Measurements from ENCODE around the gene NBPF1.
A peak's percentile ranks its signal among the peaks of the same experiment; 100 is the strongest.
"Not testable (repeated sequence)": the region's sequence is repeated elsewhere in the genome, so short reads cannot be mapped to it uniquely, and the experiment has no call there.

NBPF1 gene

GRCh38 chr1:16613185-16614147, at the start of gene NBPF1:
Gene NBPF1 (minus strand): TSS chr1:16613564.
- Histone ChIP-seq H3K9me3 (ENCODE audit: insufficient read depth, low read depth, low read length) (no peaks in the 10 kb centered on the region), H3K4me1 (ENCODE audit: insufficient read depth, low read length) (peaks cover 10% of the 10 kb centered on the region; the same call in 1 of the 2 replicates), H3K27ac (ENCODE audit: low read length) (no peak within 1 kb of the TSS)

GRCh38 chr1:16658234-16658633, 44.9 kb upstream of the NBPF1 start:
- not testable (repeated sequence) for H3K4me1 ChIP-seq (ENCODE audit: insufficient read depth, low read length)

More at GRCh38 chr1:16613185-16614147, at the start of gene NBPF1:
- Histone ChIP-seq H3K9ac (ENCODE audit: low read depth, low read length) (peak within 1 kb of the TSS; percentile 68; the same call in 1 of the 2 replicates), H3K4me3 (ENCODE audit: low read length) (peak within 1 kb of the TSS; percentile 78), H3K36me3 (ENCODE audit: insufficient read depth, low read depth, low read length) (no peaks in the 10 kb centered on the region), H3K27me3 (ENCODE audit: insufficient read depth, low read length) (peaks cover 44% of the 10 kb centered on the region)

GRCh38 chr1:16656981-16657683, 43.8 kb upstream of the NBPF1 start:
- H3K4me3 ChIP-seq (ENCODE audit: low read length); H3K27ac ChIP-seq (ENCODE audit: low read length); H3K9me3 ChIP-seq (ENCODE audit: insufficient read depth, low read depth, low read length); H3K36me3 ChIP-seq (ENCODE audit: insufficient read depth, low read depth, low read length); H3K9ac ChIP-seq (ENCODE audit: low read depth, low read length); H3K4me1 ChIP-seq (ENCODE audit: insufficient read depth, low read length); H3K27me3 ChIP-seq (ENCODE audit: insufficient read depth, low read length): not testable (repeated sequence)

More at GRCh38 chr1:16658234-16658633, 44.9 kb upstream of the NBPF1 start:
- H3K36me3 ChIP-seq (ENCODE audit: insufficient read depth, low read depth, low read length); H3K27me3 ChIP-seq (ENCODE audit: insufficient read depth, low read length); H3K9ac ChIP-seq (ENCODE audit: low read depth, low read length); H3K27ac ChIP-seq (ENCODE audit: low read length); H3K9me3 ChIP-seq (ENCODE audit: insufficient read depth, low read depth, low read length); H3K4me3 ChIP-seq (ENCODE audit: low read length): not testable (repeated sequence)

DNA sequence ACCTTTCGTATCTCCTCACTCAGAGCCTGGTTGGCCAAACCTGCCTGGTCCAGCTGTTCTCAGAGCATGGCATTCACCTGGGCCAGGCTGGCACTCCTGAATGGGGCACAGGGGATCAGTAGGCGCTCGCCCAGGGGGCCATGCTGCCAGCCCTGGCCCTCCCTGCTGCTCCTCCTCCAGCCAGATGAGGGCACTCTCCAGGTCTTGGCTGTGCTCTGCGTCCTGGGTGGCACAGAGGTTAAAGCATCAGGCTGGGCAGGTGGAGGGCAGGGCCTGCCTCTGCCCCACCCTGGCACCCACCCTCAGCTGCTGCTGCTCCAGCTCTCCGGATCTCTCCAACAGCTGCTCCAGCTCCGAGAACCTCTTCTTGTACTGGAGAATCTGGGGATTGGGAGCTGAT, 43.2 kb upstream of the NBPF1 start:
- not testable (repeated sequence) for H3K4me1 ChIP-seq (ENCODE audit: insufficient read depth, low read length); H3K27ac ChIP-seq (ENCODE audit: low read length); H3K27me3 ChIP-seq (ENCODE audit: insufficient read depth, low read length); H3K36me3 ChIP-seq (ENCODE audit: insufficient read depth, low read depth, low read length); H3K4me3 ChIP-seq (ENCODE audit: low read length); H3K9ac ChIP-seq (ENCODE audit: low read depth, low read length); H3K9me3 ChIP-seq (ENCODE audit: insufficient read depth, low read depth, low read length)

- not testable (repeated sequence) for H3K9me3 ChIP-seq (ENCODE audit: insufficient read depth, low read depth, low read length); H3K36me3 ChIP-seq (ENCODE audit: insufficient read depth, low read depth, low read length); H3K9ac ChIP-seq (ENCODE audit: low read depth, low read length); H3K27ac ChIP-seq (ENCODE audit: low read length); H3K4me3 ChIP-seq (ENCODE audit: low read length); H3K4me1 ChIP-seq (ENCODE audit: insufficient read depth, low read length)
- H3K27me3 ChIP-seq (ENCODE audit: insufficient read depth, low read length): peaks cover 28% of the 10 kb centered on the region
Observed at GRCh38 chr1:16651560-16651959, 38.2 kb upstream of the NBPF1 start.

GRCh38 chr1:16649960-16650359, 36.6 kb upstream of the NBPF1 start:
- peaks cover 44% of the 10 kb centered on the region for H3K27me3 ChIP-seq (ENCODE audit: insufficient read depth, low read length)
- not testable (repeated sequence) for H3K4me3 ChIP-seq (ENCODE audit: low read length); H3K27ac ChIP-seq (ENCODE audit: low read length); H3K9ac ChIP-seq (ENCODE audit: low read depth, low read length); H3K36me3 ChIP-seq (ENCODE audit: insufficient read depth, low read depth, low read length); H3K9me3 ChIP-seq (ENCODE audit: insufficient read depth, low read depth, low read length); H3K4me1 ChIP-seq (ENCODE audit: insufficient read depth, low read length)

GRCh38 chr1:16649390-16649789, 36.0 kb upstream of the NBPF1 start:
- H3K36me3 ChIP-seq (ENCODE audit: insufficient read depth, low read depth, low read length); H3K4me1 ChIP-seq (ENCODE audit: insufficient read depth, low read length); H3K9ac ChIP-seq (ENCODE audit: low read depth, low read length); H3K9me3 ChIP-seq (ENCODE audit: insufficient read depth, low read depth, low read length); H3K27ac ChIP-seq (ENCODE audit: low read length); H3K4me3 ChIP-seq (ENCODE audit: low read length): not testable (repeated sequence)
- H3K27me3 ChIP-seq (ENCODE audit: insufficient read depth, low read length): peaks cover 45% of the 10 kb centered on the region

- not testable (repeated sequence) for H3K4me1 ChIP-seq (ENCODE audit: insufficient read depth, low read length); H3K36me3 ChIP-seq (ENCODE audit: insufficient read depth, low read depth, low read length); H3K9me3 ChIP-seq (ENCODE audit: insufficient read depth, low read depth, low read length); H3K27ac ChIP-seq (ENCODE audit: low read length); H3K9ac ChIP-seq (ENCODE audit: low read depth, low read length); H3K4me3 ChIP-seq (ENCODE audit: low read length)
- H3K27me3 ChIP-seq (ENCODE audit: insufficient read depth, low read length): peaks cover 50% of the 10 kb centered on the region
Observed at GRCh38 chr1:16648756-16649155, 35.4 kb upstream of the NBPF1 start.

GRCh38 chr1:16648250-16648649, 34.9 kb upstream of the NBPF1 start:
- H3K9ac ChIP-seq (ENCODE audit: low read depth, low read length); H3K9me3 ChIP-seq (ENCODE audit: insufficient read depth, low read depth, low read length); H3K27ac ChIP-seq (ENCODE audit: low read length); H3K36me3 ChIP-seq (ENCODE audit: insufficient read depth, low read depth, low read length); H3K4me1 ChIP-seq (ENCODE audit: insufficient read depth, low read length); H3K4me3 ChIP-seq (ENCODE audit: low read length): not testable (repeated sequence)
- peaks cover 50% of the 10 kb centered on the region for H3K27me3 ChIP-seq (ENCODE audit: insufficient read depth, low read length)

DNA sequence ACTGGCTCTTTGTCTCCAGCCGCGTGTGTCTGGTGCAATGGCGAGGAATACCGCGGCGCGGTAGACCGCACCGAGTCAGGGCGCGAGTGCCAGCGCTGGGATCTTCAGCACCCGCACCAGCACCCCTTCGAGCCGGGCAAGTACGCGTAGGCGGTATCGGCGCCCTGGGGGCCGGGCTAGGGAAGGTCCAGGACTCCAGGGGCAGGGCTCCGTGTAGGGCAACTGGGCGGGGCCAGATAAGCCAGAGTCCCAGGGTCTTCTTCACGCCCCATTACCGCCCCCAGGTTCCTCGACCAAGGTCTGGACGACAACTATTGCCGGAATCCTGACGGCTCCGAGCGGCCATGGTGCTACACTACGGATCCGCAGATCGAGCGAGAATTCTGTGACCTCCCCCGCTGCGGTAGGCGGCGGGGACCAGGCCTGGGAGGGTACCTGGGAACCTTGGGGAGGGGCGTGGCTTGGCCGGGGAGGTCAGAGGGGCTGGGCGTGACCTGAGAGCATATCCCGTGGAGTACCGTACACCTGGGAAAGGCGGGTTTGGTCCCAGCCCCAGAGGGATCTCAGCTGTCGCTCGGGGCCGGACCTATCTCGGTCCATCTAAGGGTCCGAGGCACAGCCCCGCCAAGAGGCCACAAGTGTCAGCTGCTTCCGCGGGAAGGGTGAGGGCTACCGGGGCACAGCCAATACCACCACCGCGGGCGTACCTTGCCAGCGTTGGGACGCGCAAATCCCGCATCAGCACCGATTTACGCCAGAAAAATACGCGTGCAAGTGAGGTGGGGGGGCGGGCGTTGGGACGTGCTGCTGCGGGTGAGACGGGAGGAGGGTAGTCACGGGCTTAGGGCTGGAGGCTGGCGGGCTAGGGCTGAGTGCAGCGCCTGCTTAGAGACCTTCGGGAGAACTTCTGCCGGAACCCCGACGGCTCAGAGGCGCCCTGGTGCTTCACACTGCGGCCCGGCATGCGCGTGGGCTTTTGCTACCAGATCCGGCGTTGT, 34.1 kb upstream of the NBPF1 start:
- peak overlapping the region; percentile 51; the same call in 1 of the 2 replicates for H3K4me3 ChIP-seq (ENCODE audit: low read length)
- H3K27ac ChIP-seq (ENCODE audit: low read length); H3K9me3 ChIP-seq (ENCODE audit: insufficient read depth, low read depth, low read length); H3K36me3 ChIP-seq (ENCODE audit: insufficient read depth, low read depth, low read length); H3K4me1 ChIP-seq (ENCODE audit: insufficient read depth, low read length); H3K9ac ChIP-seq (ENCODE audit: low read depth, low read length): not testable (repeated sequence)
- peaks cover 50% of the 10 kb centered on the region for H3K27me3 ChIP-seq (ENCODE audit: insufficient read depth, low read length)

- H3K36me3 ChIP-seq (ENCODE audit: insufficient read depth, low read depth, low read length); H3K9ac ChIP-seq (ENCODE audit: low read depth, low read length); H3K27ac ChIP-seq (ENCODE audit: low read length); H3K4me3 ChIP-seq (ENCODE audit: low read length); H3K9me3 ChIP-seq (ENCODE audit: insufficient read depth, low read depth, low read length); H3K4me1 ChIP-seq (ENCODE audit: insufficient read depth, low read length): not testable (repeated sequence)
- peaks cover 50% of the 10 kb centered on the region for H3K27me3 ChIP-seq (ENCODE audit: insufficient read depth, low read length)
Observed at GRCh38 chr1:16646716-16647115, 33.4 kb upstream of the NBPF1 start.

Data from iPS-20b (cell line).